OCI-LY7 (cell line): Measurements from ENCODE around the gene CHRD. TPM values are rescaled to one million over a fixed set of nuclear protein-coding genes. Genes with fewer than 3 reads are reported as not detected.

Experiments used
- BruUV-seq: library from RNA; stranded (reverse); fragments of 400-500 nt; replicated peaks from 2 replicates; lab custom pipeline; 2021; lab: Mats Ljungman, UMichigan
- CTCF ChIA-PET: fragments of 300-600 bp; sonication (Branson Sonifier 250); formaldehyde crosslinking; loops from one replicate; lab custom pipeline; 2022; ENCODE audit warnings: antibody characterized with exemption; ENCODE audit not compliant: unreplicated experiment; lab: Charles Lee
- POLR2A ChIA-PET: fragments of 300-600 bp; sonication (Branson Sonifier 250); formaldehyde crosslinking; loops from one replicate; lab custom pipeline; 2022; ENCODE audit warnings: antibody characterized with exemption; lab: Charles Lee
- DNase-seq: peaks from one replicate; pipeline ENCODE4 v3.0.0-alpha.2; 2015; ENCODE audit warnings: low spot score
- H2AFZ ChIP-seq: fragments of 200-600 bp; sonication (generic), shearing (Covaris generic); 2 replicates; pipeline ENCODE4 v1.6.1; 2014; ENCODE audit warnings: mild to moderate bottlenecking, antibody characterized with exemption, low read length, moderate library complexity
- H3K27ac ChIP-seq: fragments of 200-600 bp; sonication (generic); 2 replicates; pipeline ENCODE4 v1.5.1; 2014; ENCODE audit warnings: mixed run types, low read depth, mild to moderate bottlenecking, moderate library complexity, low read length, inconsistent platforms; ENCODE audit not compliant: poor library complexity, severe bottlenecking
- H3K36me3 ChIP-seq: fragments of 200-600 bp; sonication (generic); 2 replicates; pipeline ENCODE4 v1.6.1; 2014; ENCODE audit warnings: mild to moderate bottlenecking, antibody characterized with exemption, low read length, moderate library complexity, mixed read lengths; ENCODE audit not compliant: insufficient read depth
- H3K4me1 ChIP-seq: fragments of 200-600 bp; sonication (generic); 2 replicates; pipeline ENCODE4 v1.5.1; 2014; ENCODE audit warnings: mild to moderate bottlenecking, low read length; ENCODE audit not compliant: insufficient read depth, poor library complexity, severe bottlenecking
- H3K4me2 ChIP-seq: fragments of 200-600 bp; sonication (generic); 2 replicates; pipeline ENCODE4 v1.6.1; 2014; ENCODE audit warnings: mild to moderate bottlenecking, low read length
- H3K4me3 ChIP-seq: fragments of 200-600 bp; sonication (generic); 2 replicates; pipeline ENCODE4 v1.5.1; 2014; ENCODE audit warnings: mild to moderate bottlenecking, low read depth, low read length; ENCODE audit not compliant: poor library complexity, severe bottlenecking
- H3K79me2 ChIP-seq: fragments of 200-600 bp; sonication (generic); 2 replicates; pipeline ENCODE4 v1.6.1; 2016; ENCODE audit warnings: low read depth, mild to moderate bottlenecking, low read length, moderate library complexity, mixed read lengths; ENCODE audit not compliant: insufficient read depth
- H3K9me2 ChIP-seq: fragments of 200-600 bp; sonication (generic); 2 replicates; pipeline ENCODE4 v1.6.1; 2016; ENCODE audit warnings: mild to moderate bottlenecking, low read length, mixed read lengths; ENCODE audit not compliant: insufficient read depth
- H3K9me3 ChIP-seq: fragments of 200-600 bp; sonication (generic); 2 replicates; pipeline ENCODE4 v1.6.1; 2014; ENCODE audit warnings: mild to moderate bottlenecking, mixed run types, low read length, mixed read lengths
- H4K20me1 ChIP-seq: fragments of 200-600 bp; sonication (generic); 2 replicates; pipeline ENCODE4 v1.6.1; 2014; ENCODE audit warnings: mild to moderate bottlenecking, antibody characterized with exemption, low read length, moderate library complexity, mixed read lengths; ENCODE audit not compliant: insufficient read depth
- CTCF ChIP-seq: fragments of 200-600 bp; sonication (generic); conservative IDR thresholded peaks from 2 replicates; pipeline ENCODE4 v1.5.1; 2014; ENCODE audit warnings: mild to moderate bottlenecking, antibody characterized with exemption, low read length, moderate library complexity, mixed read lengths
- EZH2phosphoT487 ChIP-seq: fragments of 200-600 bp; sonication (generic); IDR thresholded peaks from 2 replicates; pipeline ENCODE4 v1.6.1; 2018; ENCODE audit warnings: low read depth, borderline replicate concordance, mild to moderate bottlenecking, mixed run types, antibody characterized with exemption, low read length, moderate library complexity, mixed read lengths
- intact Hi-C: fragments of 100-400 bp; cut with micrococcal nuclease; formaldehyde crosslinking; loops from one replicate; pipeline ENCODE4 v1.10.0; 2022; ENCODE audit not compliant: unreplicated experiment
- total RNA-seq, 2 experiments: library from RNA; depleted of rRNA in 1 of 2; stranded (reverse); fragments of >200 nt in 1 of 2; shearing (Covaris generic) in 1 of 2; gene quantifications; 2 replicates each; pipeline ENCODE4 v1.2.3, GENCODE V29; 2014 to 2022

Gene CHRD
- total RNA-seq, 2 experiments from 2014 or later: 0.16 TPM; not detected in 1

- H3K4me3 ChIP-seq: no peak overlapping the region
- peaks cover 52% of the 10 kb centered on the region for H3K36me3 ChIP-seq
- H2AFZ ChIP-seq: no peak overlapping the region
- ChIA-PET CTCF (no interaction called here), POLR2A (no interaction called here)
- TF ChIP-seq EZH2phosphoT487 (no peak), CTCF (no peak)
- DNase-seq: no peak
- no peaks in the 10 kb centered on the region for H3K9me2 ChIP-seq
- H3K27ac ChIP-seq: no peak overlapping the region
- no peak overlapping the region for H3K4me2 ChIP-seq
- H4K20me1 ChIP-seq: no peaks in the 10 kb centered on the region; the same call in 1 of the 2 replicates
- no peaks in the 10 kb centered on the region for H3K9me3 ChIP-seq
- H3K4me1 ChIP-seq: peaks cover 19% of the 10 kb centered on the region
- intact Hi-C loops: no loop called here
- BruUV-seq: no TSS peak
- H3K79me2 ChIP-seq: peaks cover 19% of the 10 kb centered on the region; the same call in 1 of the 2 replicates
Measured at GRCh38 chr3:184368116-184368515, 11.7 kb upstream of the CHRD start.

- DNase-seq: no peak
- Histone ChIP-seq H3K36me3 (peaks cover 52% of the 10 kb centered on the region), H2AFZ (no peak overlapping the region), H3K9me3 (no peaks in the 10 kb centered on the region), H4K20me1 (no peaks in the 10 kb centered on the region; the same call in 1 of the 2 replicates), H3K9me2 (no peaks in the 10 kb centered on the region), H3K79me2 (peaks cover 15% of the 10 kb centered on the region; the same call in 1 of the 2 replicates), H3K4me2 (no peak overlapping the region), H3K27ac (no peak overlapping the region), H3K4me1 (peaks cover 18% of the 10 kb centered on the region), H3K4me3 (no peak overlapping the region)
- CTCF ChIA-PET: interaction anchor here (0.5 kb wide), 1 partner anchor 26 kb away, joined by 3 read pairs; no protein-coding TSS in a partner anchor
- intact Hi-C loops: no loop called here
- no TSS peak for BruUV-seq
- TF ChIP-seq CTCF: no peak
- POLR2A ChIA-PET: no interaction called here
Measured at GRCh38 chr3:184368586-184369183, 11.2 kb upstream of the CHRD start.

DNA sequence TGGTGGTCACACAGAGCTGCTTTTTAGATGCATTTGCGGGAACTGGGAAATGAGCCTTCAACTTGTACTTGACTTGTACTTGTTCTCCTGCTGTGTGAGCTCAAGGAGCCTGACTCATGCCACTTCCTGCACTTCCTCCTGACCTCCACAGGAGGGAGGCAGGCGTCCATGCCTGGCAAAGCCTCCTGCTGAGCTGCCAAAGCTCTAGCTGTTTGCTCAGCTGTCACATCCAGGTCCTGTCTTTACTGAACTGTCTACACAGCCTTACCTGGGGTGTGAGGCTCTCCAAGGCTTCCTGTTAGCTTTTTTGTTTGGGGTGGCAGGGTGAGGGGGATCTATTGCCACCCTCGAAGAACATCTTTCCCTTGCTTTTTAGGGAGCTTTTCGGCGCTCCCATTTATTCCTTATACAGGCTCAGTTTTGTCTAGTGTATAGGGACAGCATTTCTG lies 8.3 kb upstream of the CHRD start:
- no TSS peak for BruUV-seq
- intact Hi-C loops: loop anchor here (2.0 kb wide), 2 partner anchors 141 to 173 kb away; no protein-coding TSS in a partner anchor
- peak; percentile 81 for DNase-seq
- Histone ChIP-seq H3K9me3 (no peaks in the 10 kb centered on the region), H3K4me3 (no peak overlapping the region), H2AFZ (no peak overlapping the region), H3K4me1 (peaks cover 6% of the 10 kb centered on the region), H3K79me2 (no peaks in the 10 kb centered on the region), H3K36me3 (peaks cover 34% of the 10 kb centered on the region), H3K4me2 (no peak overlapping the region), H3K9me2 (no peaks in the 10 kb centered on the region), H3K27ac (no peak overlapping the region), H4K20me1 (no peaks in the 10 kb centered on the region)
- ChIA-PET CTCF (interaction anchor here (0.5 to 2.0 kb wide), 6 partner anchors 10 to 171 kb away, joined by 4 to 9 read pairs (median 4); no protein-coding TSS in a partner anchor), POLR2A (interaction anchor here (0.7 kb wide), 1 partner anchor 461 kb away, joined by 3 read pairs; no protein-coding TSS in a partner anchor)
- TF ChIP-seq EZH2phosphoT487: no peak
- peak; percentile 87 for TF ChIP-seq CTCF
